ENCODE data around the gene TAF6.
"Not testable (repeated sequence)": the region's sequence is repeated elsewhere in the genome, so short reads cannot be mapped to it uniquely, and the experiment has no call there.

TAF6 gene

DNA sequence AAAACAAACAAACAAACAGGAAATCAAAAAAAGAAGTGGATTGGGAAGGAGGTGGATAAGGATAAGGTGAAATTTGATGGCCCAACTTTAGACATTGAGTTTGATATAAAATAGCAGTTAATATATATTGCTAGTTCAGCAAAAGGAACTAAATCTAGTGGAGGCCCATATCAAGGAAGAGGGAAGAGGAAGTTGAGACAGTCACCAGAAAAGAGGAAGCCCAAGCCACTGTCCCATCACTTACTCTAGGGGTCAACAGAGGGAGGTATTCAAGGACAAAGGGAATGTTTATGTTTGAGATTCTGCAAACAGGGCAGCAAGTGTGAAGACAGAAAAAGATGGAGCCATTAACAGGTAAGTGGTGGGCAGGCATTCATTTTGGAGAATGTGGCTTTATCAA is 33.2 kb upstream of the TAF6 start:
- no peak for DNase-seq

DNA sequence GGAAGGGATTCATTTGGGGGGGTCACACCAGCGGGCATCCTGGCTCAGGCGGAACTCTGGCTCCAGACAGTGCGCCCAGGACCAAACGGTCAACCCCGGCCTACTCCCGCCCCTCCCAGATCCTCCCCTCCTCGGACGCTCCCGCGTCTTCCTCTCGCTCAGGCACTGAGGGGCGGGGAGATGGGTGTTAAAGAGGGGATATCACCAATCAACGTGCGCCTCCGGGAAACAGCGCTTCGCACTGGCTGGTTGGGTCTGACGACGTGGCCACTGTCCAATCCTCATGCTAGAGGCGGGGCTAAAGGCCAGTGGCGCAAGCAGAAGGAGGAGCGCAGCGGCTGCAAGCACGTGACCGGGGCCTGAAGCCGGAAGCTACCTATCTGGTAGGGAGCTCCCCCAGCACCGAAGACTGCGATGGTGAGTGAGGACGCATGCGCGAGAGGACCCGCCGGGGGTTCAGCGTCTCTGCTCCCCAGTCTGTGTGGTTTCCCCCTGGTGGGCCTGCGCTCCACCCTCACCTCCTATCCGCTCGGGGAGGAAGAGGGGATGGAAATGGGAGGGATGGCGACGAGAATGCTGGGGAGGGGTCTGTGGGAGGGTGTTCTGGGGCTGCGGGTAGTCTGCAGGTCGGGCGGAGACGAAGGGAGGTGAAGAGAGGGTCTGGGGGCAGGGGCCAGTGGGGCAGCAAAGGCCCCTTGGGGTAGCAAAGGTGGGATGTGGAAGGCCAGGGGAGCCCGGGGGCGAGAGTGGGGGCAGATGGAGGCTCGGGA is 29.6 kb upstream of the TAF6 start, which contains the start of gene LAMTOR4:
Gene LAMTOR4, plus strand, starts transcription at position 360 of the 770 bp plus-strand sequence. Its CDS starts 55 bp downstream, at position 415.
- peak; percentile 99 to 100 for DNase-seq

DNA sequence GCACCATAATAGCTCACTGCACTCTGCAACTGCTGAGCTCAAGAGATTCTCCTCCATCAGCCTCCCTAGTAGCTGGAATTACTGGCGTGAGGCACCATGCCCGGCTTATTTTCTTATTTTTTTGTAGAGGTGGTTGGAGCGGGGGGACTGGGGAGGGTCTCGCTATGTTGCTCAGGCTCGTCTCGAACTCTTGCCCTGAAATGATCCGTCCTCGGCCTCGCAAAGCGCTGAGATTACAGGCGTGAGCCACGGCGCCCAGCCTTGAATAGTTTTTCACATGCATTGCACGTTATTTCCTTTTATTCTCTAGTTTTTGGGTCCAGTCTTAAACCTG is 29.0 kb upstream of the TAF6 start:
- no peak for DNase-seq

DNA sequence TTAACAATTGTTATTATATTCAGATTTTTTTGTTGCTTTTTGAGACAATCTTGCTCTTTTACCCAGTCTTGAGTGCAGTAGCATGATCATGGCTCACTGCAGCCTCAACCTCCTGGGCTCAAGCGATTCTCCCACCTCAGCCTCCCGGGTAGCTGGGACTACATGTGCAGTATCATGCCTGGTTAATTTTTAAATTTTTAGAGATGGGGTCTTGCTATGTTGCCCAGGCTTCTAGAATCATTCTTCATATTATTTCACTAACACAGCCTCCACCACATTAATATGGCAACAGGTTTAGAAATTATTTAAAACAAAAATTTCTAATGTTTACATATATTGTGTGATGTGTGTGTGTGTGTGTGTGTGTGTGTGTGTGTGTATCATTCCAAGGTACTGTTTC is 28.1 kb upstream of the TAF6 start:
- DNase-seq = no peak

DNA sequence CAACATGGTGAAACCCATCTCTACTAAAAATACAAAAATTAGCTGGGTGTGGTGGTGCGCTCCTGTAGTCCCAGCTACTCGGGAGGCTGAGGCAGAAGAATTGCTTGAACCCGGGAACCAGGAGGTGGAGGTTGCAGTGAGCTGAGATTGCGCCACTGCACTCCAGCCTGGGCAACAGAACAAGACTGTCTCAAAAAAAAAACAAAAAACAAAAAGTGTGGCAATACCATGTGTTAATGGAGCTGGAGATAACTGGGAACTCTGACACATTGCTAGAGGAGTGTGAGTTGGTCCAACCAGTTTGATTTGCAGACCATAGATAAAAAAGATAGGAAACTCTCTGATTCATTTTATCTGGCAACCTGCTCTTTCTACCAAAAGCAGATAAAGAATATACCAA is 27.2 kb upstream of the TAF6 start:
- DNase-seq = not testable (repeated sequence)

DNA sequence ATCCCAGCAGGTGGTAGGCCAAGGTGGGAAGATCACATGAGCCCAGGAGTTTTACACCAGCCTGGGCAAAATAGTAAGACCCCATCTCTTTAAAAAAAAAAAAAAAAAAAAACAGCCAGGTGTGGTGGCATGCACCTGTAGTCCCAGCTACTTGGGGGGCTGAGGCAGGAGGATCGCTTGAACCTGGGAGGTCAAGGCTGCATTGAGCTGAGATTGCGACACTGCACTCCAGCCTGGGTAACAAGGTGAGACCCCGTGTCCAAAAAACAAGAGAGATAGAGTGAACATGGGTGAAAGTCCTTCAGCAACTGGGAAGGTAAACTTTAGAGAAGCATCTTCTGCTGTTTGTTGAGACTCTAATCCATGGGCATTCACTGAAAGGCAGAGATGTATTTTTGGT is 23.3 kb upstream of the TAF6 start:
- DNase-seq = no peak

DNA sequence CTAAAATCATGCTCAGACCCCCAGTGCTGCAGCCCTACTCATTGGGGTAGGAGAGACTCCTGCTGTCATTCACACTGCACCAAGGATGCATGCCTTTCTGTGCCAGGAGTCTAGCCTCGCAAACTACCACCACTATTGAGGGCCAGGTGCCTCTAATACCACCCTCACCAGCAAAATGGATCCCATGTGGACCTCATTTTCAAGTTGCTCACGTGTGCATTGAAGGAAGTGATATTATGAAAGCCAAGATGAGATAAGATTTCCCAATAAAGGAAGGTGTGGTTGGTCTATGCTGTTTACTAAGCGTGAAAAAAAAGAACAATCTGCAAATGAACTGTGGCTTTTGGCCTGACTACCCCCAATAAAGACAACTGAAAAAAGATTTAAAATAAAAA is 22.4 kb upstream of the TAF6 start:
- no peak for DNase-seq

DNA sequence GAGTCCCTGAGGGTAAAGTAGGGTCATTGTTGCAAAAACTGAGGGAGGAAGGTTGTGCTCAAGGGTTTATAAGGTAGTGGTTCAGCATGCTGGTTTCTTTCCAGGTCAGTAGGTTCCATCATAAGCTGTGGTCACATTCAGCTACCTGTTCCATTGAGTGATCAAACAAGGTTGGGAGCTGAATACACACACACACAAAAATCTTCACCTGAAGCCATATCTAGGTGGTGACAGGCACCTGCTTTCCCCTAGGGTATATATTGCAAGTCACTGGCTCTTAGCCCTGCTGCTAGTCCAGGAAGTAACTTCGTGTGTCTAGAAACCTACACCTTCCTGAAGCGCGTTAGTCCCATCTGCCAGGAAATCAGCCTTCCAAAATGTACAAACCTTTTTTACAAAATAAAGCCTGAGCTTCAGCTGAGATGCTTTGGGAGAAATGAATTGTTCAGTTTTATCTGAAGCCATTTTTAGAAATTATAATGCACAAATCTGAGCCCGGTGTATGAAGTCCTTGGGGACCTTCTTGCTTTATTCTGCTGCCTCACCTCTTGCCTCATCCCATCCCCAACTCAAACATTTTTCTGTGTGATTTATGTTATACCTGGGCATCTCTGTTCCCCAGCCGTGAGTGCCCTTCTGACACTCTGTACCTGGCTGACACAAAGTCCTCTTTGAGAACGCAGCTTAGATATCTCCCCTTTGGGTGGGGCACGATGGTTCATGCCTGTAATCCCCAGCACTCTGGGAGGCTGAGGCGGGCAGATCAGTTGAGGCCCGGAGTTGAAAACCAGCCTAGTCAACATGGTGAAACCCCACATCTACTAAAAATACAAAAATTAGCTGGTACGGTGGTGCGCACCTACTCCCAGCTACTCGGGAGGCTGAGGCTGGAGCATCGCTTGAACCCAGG is 18.9 kb upstream of the TAF6 start:
- DNase-seq = no peak

DNA sequence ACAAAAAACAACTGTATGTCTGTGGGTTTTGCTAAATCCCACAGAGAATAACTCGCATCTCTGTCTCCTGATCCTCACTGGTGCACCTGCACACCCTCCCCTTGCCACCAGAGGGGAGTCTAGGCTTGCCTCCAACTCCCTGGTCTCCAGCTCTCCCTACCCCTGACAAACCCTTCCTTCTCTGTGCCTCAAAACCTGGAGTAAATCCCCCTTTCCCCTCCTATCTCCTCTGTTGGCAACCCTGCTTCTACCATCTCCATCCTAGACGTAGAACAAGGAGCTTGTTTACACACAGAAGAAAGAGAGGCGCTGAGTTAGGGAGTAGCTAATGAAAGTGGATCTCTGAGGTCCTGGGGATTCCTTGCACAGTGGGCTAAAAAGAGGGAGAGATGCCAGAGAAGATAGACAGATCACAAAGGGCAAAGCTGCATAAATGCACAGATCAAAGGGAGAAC is 13.6 kb upstream of the TAF6 start:
- DNase-seq = peak; percentile 44 to 83

DNA sequence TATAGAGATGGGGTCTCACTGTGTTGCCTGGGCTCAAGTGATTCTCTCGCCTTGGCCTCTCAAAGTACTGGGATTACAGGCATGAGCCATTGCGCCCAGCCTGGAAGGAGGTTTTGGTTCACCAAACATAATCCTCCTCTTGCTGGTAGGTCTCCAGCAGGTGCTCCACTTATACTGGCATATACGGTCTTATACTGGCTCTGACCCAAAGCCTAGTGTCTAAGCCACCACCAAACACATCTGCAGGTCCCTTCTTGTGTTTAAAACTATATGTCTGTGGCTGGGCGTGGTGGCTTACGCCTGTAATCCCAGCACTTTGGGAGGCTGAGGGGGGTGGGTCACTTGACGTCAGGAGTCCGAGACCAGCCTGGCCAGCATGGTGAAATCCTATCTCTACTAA is 13.0 kb upstream of the TAF6 start:
- DNase-seq = no peak

DNA sequence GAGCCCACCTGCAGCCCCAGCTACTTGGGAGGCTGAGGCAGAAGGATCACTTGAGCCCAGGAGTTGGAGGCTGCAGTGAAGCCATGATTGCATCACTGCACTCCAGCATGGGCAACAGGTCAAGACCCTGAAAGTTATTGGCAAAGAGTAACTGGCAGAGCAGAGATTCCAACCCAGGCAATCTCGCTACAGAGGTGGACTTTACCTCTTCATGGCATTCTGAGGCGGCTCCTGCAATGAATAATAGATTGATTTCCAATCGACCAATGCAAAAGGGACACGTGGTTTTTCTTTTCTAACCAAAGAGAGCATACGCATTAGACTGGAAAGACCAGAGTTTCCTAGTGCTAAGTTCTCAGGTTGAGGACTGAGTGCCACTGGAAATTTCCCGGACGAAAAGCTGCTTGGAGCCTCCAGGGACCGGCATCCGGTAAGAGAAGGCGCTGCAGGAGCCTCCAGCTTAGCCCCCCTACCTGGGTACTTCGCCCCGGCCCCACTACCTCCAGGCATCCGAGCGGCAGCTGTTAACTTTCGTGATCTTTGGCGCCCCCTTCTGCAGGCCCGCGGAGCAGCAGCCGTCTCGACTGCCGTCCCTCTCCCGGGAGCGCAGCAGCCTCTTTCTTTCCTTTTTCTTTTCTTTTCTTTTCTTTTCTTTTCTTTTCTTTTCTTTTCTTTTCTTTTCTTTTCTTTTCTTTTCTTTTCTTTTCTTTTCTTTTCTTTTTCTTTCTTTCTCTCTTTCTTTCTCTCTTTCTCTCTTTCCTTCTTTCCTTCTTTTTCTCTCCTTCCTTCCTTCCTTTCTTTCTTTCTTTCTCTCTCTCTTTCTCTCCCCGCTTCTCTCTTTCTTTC is 11.7 kb upstream of the TAF6 start:
- DNase-seq = peak; percentile 30 to 90

DNA sequence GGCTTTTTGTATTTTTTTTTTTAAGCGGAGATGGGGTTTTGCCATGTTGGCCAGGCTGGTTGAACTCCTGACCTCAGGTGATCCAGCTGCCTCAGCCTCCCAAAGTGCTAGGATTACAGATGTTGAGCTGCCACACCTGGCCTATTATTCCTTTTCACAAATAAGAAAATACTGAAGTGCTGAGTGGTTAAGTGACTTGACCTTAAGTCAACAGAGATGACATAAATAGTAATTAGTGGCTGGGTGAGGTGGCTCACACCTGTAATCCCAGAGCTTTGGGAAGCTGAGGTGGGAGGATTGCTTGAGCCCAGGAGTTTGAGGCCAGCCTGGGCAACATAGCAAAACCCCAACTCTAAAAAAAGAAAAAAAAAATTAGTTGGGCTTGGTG is 11.1 kb upstream of the TAF6 start:
- not testable (repeated sequence) for DNase-seq

DNA sequence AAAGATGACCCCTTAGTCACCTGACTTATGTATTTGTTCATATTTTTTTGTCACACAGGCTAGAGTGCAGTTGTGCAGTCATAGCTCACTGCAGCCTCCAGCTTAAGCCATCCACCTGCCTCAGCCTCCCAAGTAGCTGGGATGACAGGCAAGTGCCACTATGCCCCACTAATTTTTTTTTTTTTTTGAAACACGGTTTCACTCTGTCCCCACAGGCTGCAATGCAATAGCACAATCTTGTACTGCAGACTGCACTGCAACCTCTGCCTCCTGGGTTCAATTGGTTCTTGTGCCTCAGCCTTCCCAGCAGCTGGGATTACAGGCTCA is 9.4 kb upstream of the TAF6 start:
- no peak for DNase-seq

DNA sequence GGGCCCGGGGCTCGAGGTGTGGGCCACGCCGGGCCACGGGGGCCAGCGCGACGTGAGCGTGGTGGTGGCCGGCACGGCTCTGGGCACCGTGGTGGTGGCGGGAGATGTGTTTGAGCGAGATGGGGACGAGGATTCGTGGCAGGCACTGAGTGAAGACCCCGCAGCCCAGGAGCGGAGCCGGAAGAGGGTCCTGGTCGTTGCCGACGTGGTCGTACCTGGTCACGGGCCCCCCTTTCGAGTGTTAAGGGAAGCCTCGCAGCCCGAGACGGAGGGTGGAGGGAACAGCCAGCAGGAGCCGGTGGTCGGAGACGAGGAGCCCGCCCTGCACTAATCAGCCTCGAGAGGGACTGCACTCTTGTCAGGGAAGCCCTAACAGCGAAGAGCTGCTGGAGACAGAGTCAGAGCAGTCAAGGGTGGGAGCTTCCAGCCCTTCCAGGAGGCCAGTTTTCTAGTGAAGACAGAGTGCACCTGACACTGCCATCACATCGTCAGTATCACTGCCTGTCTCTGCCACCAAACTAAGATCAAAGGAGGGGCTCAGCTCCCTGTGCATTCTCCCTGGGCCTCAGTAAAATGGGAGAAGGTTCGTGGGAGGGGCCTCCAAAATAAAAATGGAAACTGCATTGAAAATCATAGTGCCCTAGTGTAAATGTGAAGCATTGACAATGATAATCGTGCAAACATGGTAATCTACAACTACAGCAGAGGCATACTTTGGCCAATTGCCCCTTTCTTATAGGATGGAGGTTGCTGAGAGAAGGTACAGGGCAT is 8.9 kb upstream of the TAF6 start:
- DNase-seq = peak; percentile 42 to 64

DNA sequence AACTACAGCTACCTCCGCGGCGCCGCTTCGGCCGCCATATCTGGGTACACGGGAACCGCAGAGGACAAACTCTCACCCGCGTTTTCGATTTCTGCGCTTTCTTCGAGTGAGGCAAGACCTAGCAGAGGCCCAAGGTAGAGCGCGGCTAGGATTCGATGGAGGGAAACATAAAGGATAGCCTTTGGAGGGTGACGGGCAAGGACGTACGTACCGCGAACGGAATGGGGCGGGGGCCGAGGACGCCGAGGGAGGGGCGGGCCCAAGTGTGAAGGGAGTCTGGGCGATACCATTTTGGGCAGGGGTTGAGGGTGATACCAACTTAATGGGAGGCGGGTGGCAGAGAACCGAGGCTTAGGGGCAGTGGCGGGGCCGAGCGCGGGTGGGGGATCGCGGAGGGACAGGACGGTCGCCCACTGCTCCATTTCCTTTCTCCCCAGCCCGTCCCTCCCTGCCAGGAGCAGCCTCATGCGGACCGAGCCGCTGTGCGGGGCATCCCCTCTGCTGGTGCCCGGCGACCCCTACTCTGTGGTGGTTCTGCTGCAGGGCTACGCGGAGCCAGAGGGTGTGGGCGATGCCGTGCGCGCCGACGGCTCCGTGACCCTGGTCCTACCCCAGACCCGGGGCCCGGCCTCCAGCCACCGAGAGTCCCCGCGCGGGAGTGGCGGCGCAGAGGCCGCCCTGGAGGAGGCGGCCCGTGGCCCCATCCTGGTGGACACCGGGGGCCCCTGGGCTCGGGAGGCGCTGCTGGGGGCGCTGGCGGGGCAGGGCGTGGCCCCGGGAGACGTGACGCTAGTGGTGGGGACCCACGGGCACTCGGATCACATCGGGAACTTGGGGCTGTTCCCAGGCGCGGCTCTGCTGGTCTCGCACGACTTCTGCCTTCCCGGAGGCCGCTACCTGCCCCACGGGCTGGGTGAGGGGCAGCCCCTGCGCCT is 8.0 kb upstream of the TAF6 start, which contains the start of gene MBLAC1:
Gene MBLAC1, plus strand, starts transcription at position 37 of the 935 bp plus-strand sequence. Its CDS starts 429 bp downstream, at position 466.
- DNase-seq = peak; percentile 90 to 97

DNA sequence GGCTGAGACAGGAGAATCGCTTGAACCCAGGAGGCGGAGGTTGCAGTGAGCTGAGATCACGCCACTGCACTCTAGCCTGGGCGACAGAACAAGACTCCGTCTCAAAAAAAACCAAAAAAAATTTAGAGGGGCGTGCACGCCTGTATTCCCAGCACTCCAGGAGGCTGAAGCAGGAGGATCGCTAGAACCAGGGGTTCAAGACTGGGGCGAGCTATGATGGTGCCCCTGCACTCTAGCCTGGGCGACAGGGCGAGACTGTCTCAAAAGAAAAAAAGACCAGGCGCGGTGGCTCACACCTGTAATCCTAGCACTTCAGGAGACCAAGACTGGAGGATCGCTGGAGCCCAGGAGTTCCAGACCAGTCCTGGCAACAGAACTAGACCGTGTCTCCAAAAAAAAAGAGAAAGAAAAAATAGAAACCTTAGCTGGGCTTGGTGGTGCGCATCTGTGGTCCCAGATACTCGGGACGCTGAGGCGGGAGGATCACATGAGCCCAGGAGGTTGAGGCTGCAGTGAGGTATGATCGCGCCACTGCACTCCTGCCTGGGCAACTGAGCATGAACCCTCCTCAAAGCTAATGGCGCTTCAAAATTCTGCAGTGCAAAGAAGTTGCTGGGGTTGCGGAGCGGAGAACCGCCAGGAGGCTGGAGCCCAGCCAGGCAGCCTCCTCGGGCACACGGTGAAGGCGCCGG is 7.2 kb upstream of the TAF6 start:
- no peak for DNase-seq

DNA sequence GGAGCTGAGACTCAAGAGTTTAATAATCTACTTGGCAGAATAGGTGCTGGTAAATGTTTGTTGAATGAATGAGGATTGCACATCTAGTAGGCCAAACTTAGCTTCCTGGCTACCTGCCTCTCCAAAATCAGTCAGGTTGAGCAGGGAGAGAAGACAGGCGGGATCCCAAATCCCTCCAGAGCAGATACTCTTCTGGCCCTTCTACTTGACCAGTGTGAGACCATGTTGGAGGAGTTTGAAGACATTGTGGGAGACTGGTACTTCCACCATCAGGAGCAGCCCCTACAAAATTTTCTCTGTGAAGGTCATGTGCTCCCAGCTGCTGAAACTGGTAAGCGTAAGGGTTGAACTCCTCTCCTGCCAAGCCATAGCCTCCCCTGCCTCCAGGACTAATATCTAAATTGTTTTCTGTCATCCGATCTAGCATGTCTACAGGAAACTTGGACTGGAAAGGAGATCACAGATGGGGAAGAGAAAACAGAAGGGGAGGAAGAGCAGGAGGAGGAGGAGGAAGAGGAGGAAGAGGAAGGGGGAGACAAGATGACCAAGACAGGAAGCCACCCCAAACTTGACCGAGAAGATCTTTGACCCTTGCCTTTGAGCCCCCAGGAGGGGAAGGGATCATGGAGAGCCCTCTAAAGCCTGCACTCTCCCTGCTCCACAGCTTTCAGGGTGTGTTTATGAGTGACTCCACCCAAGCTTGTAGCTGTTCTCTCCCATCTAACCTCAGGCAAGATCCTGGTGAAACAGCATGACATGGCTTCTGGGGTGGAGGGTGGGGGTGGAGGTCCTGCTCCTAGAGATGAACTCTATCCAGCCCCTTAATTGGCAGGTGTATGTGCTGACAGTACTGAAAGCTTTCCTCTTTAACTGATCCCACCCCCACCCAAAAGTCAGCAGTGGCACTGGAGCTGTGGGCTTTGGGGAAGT is 5.4 kb upstream of the TAF6 start:
- DNase-seq = no peak

DNA sequence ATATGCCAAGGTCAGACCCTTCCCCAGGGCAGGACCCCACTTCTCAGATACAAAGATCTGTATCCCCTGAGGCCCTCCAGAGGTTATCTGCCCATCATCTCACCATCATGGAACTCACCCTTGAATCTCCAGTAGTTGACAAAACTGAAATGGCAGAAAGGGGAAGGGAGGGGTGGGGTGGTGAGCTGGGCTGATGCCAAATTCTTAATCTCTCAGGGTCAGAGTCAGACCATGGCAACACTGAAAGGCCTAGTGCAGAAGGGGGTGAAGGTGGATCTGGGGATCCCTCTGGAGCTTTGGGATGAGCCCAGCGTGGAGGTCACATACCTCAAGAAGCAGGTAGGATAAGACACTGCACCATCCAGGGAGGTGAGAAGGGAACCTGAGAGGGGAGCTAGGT is 3.4 kb upstream of the TAF6 start:
- no peak for DNase-seq

DNA sequence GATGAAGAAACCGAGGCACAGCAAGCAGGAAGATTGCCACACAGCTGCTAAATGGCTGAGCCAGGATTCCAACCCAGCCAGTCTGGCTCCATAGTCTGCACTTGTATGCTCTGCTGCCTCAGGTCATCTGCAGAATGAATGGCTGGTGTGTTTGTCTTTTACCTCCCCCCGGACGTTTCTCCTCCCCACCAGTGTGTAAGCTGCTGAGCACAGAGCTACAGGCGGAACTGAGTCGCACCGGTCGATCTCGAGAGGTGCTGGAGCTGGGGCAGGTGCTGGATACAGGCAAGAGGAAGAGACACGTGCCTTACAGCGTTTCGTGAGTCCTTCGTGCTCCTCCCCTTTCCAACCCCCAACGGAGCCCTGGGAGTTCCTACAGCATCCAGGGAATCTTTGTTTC is 2.9 kb upstream of the TAF6 start:
- DNase-seq = peak; percentile 71 to 82

DNA sequence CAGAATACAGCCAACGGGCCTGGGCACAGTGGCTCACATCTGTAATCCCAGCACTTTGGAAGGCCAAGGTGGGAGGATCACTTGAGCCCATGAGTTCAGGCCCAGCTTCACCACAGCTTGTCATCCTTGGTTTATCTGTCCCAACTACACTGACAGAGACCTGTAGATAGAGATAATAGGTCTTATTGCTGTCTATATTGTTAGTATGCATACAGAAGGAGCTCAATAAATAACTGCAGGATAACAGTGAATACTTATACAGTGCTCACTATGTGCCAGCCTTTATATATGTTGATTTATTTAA is 1.5 kb upstream of the TAF6 start:
- no peak for DNase-seq

Measured in NCI-H526 (cell line).